Activated CD8-positive, alpha-beta memory T cell treated with anti-CD3 and anti-CD28 coated beads for 24 hours (primary cell): ENCODE results near the gene OR4C46.
"Not testable (repeated sequence)": the region's sequence is repeated elsewhere in the genome, so short reads cannot be mapped to it uniquely, and the experiment has no call there.

ENCODE experiments used
- DNase-seq: peaks from one replicate; pipeline ENCODE4 v3.0.0-alpha.2; 2020

The OR4C46 gene

GRCh38 chr11:54603898-54604297 lies at the start of gene OR4C46:
Gene OR4C46, minus strand, starts transcription at chr11:54603998. Its CDS starts 0 bp downstream, at chr11:54603998.
- DNase-seq = no peak

GRCh38 chr11:54645606-54646005 lies 41.8 kb upstream of the OR4C46 start:
- not testable (repeated sequence) for DNase-seq

GRCh38 chr11:54561439-54561838 lies 42.4 kb downstream of the OR4C46 start:
- not testable (repeated sequence) for DNase-seq

- no peak for DNase-seq
These were observed 44.9 kb downstream of the OR4C46 start for GRCh38 chr11:54558919-54559318.

GRCh38 chr11:54558407-54558806 lies 45.4 kb downstream of the OR4C46 start:
- DNase-seq = no peak
